GM18526 (cell line): ENCODE measurements around the gene TMSB15B.

Source experiments
- POLR2A ChIP-seq: IDR thresholded peaks from 3 replicates; pipeline ENCODE4 v1.6.1; 2011; ENCODE audit not compliant: insufficient read length; ENCODE audit errors: extremely low read depth

The TMSB15B gene

DNA sequence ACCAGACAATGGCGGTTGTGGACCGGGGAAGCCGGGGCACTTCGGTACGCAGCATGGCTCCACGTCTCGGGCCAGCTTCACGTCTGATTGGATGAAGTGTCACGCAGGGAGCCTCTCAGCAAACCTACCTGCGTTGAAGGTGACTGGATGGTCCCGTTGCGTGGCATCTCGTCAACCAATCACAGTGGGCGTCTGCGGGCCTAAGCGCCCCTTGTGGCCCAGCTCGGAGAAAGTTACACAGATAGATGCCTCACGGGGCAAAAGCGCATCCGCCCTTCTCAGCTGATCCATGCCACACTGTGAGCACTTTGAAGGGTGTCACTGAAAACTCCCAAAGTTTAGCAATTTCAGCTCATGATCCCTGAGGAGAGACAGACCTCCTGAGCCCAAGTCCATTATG lies 51.2 kb downstream of the TMSB15B start, which contains the start of gene H2BW1:
Gene H2BW1, minus strand, starts transcription at position 103 of the 400 bp plus-strand sequence. CDS start 132 bp downstream, outside the sequence.
- no peak for TF ChIP-seq POLR2A
